NB4 (cell line): ENCODE measurements around the gene RMC1.

Source experiments
- CTCF ChIP-seq: IDR thresholded peaks from one replicate; pipeline ENCODE4 v1.5.1; 2012; ENCODE audit warnings: low read depth, low read length
- MYC ChIP-seq: IDR thresholded peaks from 2 replicates; pipeline ENCODE4 v1.6.1; 2011; ENCODE audit warnings: low read depth, low read length
- POLR2A ChIP-seq: IDR thresholded peaks from 2 replicates; pipeline ENCODE4 v1.6.1; 2011; ENCODE audit warnings: mild to moderate bottlenecking; ENCODE audit not compliant: insufficient read length; ENCODE audit errors: extremely low read depth

- TF ChIP-seq CTCF: no peak
- no peak for TF ChIP-seq POLR2A
- no peak for TF ChIP-seq MYC
Observed at GRCh38 chr18:23539911-23540525, 36.7 kb downstream of the RMC1 start.
